Panc1 (cell line): Measurements from ENCODE around the gene GGTLC1.

Experiments used
- CTCF ChIP-seq: fragments of 450-650 bp; IDR thresholded peaks from 2 replicates; pipeline ENCODE4 v1.5.1; 2017; ENCODE audit warnings: mild to moderate bottlenecking
- POLR2AphosphoS5 ChIP-seq: IDR thresholded peaks from 2 replicates; pipeline ENCODE4 v1.6.1; 2012; ENCODE audit warnings: mild to moderate bottlenecking, low read depth, low read length, moderate library complexity
- REST ChIP-seq, 2 experiments: IDR thresholded peaks; 2 replicates each; pipeline ENCODE4 v1.6.1; 2011 to 2012; ENCODE audit warnings: low read depth in 2 of 2, control low read depth in 1 of 2, low read length in 1 of 2, mild to moderate bottlenecking in 1 of 2, moderate library complexity in 1 of 2; ENCODE audit not compliant: insufficient read depth in 1 of 2
- SIN3A ChIP-seq: IDR thresholded peaks from 2 replicates; pipeline ENCODE4 v1.6.1; 2012; ENCODE audit warnings: low read depth, mild to moderate bottlenecking, low read length, moderate library complexity, borderline replicate concordance; ENCODE audit not compliant: insufficient read depth

GRCh38 chr20:23995905-23996666 is 7.5 kb upstream of the GGTLC1 start:
- TF ChIP-seq CTCF (peak; percentile 72), REST (IDR thresholded peaks at IDR 0.05; ENCODE audit: insufficient read depth in 1 of 2, low read depth in 2 of 2, low read length in 1 of 2) (no peak), POLR2AphosphoS5 (no peak), SIN3A (no peak)
